Endothelial cell of umbilical vein (primary cell): ENCODE results near the gene PAOX. TPM values are rescaled to one million over a fixed set of nuclear protein-coding genes. Genes with fewer than 3 reads are reported as not detected.

Source experiments
- BruUV-seq: library from RNA; stranded (reverse); fragments of 400-500 nt; replicated peaks from 2 replicates; lab custom pipeline; 2021; lab: Mats Ljungman, UMichigan
- CTCF ChIA-PET: fragments of 300-600, 350-600 bp; sonication (Branson Sonifier 250); formaldehyde crosslinking; loops from one replicate; lab custom pipeline; 2021; ENCODE audit warnings: antibody characterized with exemption, inconsistent platforms; lab: Charles Lee
- POLR2A ChIA-PET: fragments of 300-600, 350-600 bp; sonication (Branson Sonifier 250); formaldehyde crosslinking; loops from one replicate; lab custom pipeline; 2021; ENCODE audit warnings: antibody characterized with exemption, inconsistent platforms; lab: Charles Lee
- DNase-seq: peaks from one replicate; pipeline ENCODE4 v3.0.0-alpha.2; 2011; ENCODE audit warnings: low read depth, low spot score
- FAIRE-seq: peaks from 2 replicates; lab custom pipeline; 2011; peaks lifted over from hg19 to GRCh38; lab: Jason Lieb, UNC
- H2AFZ ChIP-seq: 2 replicates; pipeline ENCODE4 v1.6.0; 2012; ENCODE audit warnings: low read depth, low read length, control low read depth, inconsistent platforms
- H3K27ac ChIP-seq: 2 replicates; pipeline ENCODE4 v1.5.1; 2011; ENCODE audit warnings: low read depth, mild to moderate bottlenecking, control low read depth, low read length, moderate library complexity; ENCODE audit not compliant: insufficient read depth
- H3K27me3 ChIP-seq, 2 experiments: 2 replicates each; pipeline versions ENCODE4 v1.6.0 to v1.6.1; 2011; ENCODE audit warnings: low read length in 2 of 2, mixed read lengths in 1 of 2; ENCODE audit not compliant: control insufficient read depth in 2 of 2, insufficient read depth in 2 of 2
- H3K36me3 ChIP-seq, 2 experiments: 2 replicates in 1 of 2; 3 replicates in 1 of 2; pipeline ENCODE4 v1.5.1; 2011; ENCODE audit warnings: low read length in 2 of 2, mild to moderate bottlenecking in 1 of 2, moderate library complexity in 1 of 2; ENCODE audit not compliant: control insufficient read depth in 2 of 2, insufficient read depth in 2 of 2; ENCODE audit errors: extremely low read depth in 1 of 2
- H3K4me1 ChIP-seq: 3 replicates; pipeline ENCODE4 v1.5.1; 2011; ENCODE audit warnings: mild to moderate bottlenecking, low read length; ENCODE audit not compliant: control insufficient read depth, insufficient read depth; ENCODE audit errors: extremely low read depth
- H3K4me2 ChIP-seq: 2 replicates; pipeline ENCODE4 v1.6.1; 2011; ENCODE audit warnings: low read length, control low read depth, mixed read lengths; ENCODE audit not compliant: insufficient read depth
- H3K4me3 ChIP-seq, 3 experiments: fragments of 200-600 bp in 1 of 3; sonication (generic), shearing (Covaris generic) in 1 of 3; replicated peaks in 1 of 3; 2 replicates each; pipeline ENCODE4 v1.5.1; 2011 to 2016; ENCODE audit warnings: control low read depth in 3 of 3, low read length in 3 of 3, mild to moderate bottlenecking in 2 of 3, inconsistent platforms in 1 of 3, low read depth in 1 of 3, moderate library complexity in 1 of 3; ENCODE audit not compliant: insufficient read depth in 1 of 3
- H3K79me2 ChIP-seq: 2 replicates; pipeline ENCODE4 v1.6.0; 2012; ENCODE audit warnings: low read length, inconsistent platforms; ENCODE audit not compliant: control insufficient read depth, insufficient read depth
- H3K9ac ChIP-seq: replicated peaks from 2 replicates; pipeline ENCODE3; 2011; ENCODE audit warnings: low read length, control low read depth; ENCODE audit not compliant: insufficient read depth; ENCODE audit errors: extremely low read depth
- H3K9me1 ChIP-seq: replicated peaks from 3 replicates; pipeline ENCODE4 v1.6.0; 2011; ENCODE audit warnings: mild to moderate bottlenecking, low read length; ENCODE audit not compliant: control insufficient read depth, insufficient read depth; ENCODE audit errors: extremely low read depth
- H3K9me3 ChIP-seq: replicated peaks from 2 replicates; pipeline ENCODE4 v1.5.1; 2012; ENCODE audit warnings: low read length, inconsistent platforms; ENCODE audit not compliant: control insufficient read depth, insufficient read depth
- H4K20me1 ChIP-seq: replicated peaks from 2 replicates; pipeline ENCODE3; 2011; ENCODE audit warnings: mild to moderate bottlenecking, low read length; ENCODE audit not compliant: control insufficient read depth, insufficient read depth; ENCODE audit errors: extremely low read depth
- EZH2 ChIP-seq: IDR thresholded peaks from 2 replicates; pipeline ENCODE4 v1.6.1; 2012; ENCODE audit warnings: borderline replicate concordance, low read depth, mild to moderate bottlenecking, moderate library complexity, low read length, inconsistent platforms; ENCODE audit not compliant: severe bottlenecking
- FOS ChIP-seq: IDR thresholded peaks from 2 replicates; pipeline ENCODE4 v1.6.1; 2011; ENCODE audit warnings: mild to moderate bottlenecking, low read length, moderate library complexity, borderline replicate concordance; ENCODE audit not compliant: insufficient read depth
- GATA2 ChIP-seq: IDR thresholded peaks from 2 replicates; pipeline ENCODE4 v1.7.0; 2011; ENCODE audit warnings: low read depth, mild to moderate bottlenecking, moderate library complexity, mixed read lengths, low read length; ENCODE audit not compliant: insufficient read length, insufficient read depth
- JUN ChIP-seq: IDR thresholded peaks from 2 replicates; pipeline ENCODE4 v1.6.1; 2011; ENCODE audit warnings: borderline replicate concordance, low read depth; ENCODE audit not compliant: insufficient read length, insufficient read depth
- MYC ChIP-seq: IDR thresholded peaks from one replicate; pipeline ENCODE4 v1.6.1; 2011; ENCODE audit warnings: mild to moderate bottlenecking, low read depth, low read length
- POLR2A ChIP-seq: IDR thresholded peaks from 2 replicates; pipeline ENCODE4 v1.6.1; 2012; ENCODE audit warnings: low read depth, mild to moderate bottlenecking, control low read depth, low read length
- POLR2AphosphoS5 ChIP-seq: IDR thresholded peaks from 2 replicates; pipeline ENCODE4 v1.6.1; 2012; ENCODE audit warnings: low read depth, mild to moderate bottlenecking, control low read depth, low read length, moderate library complexity; ENCODE audit not compliant: insufficient read depth
- dilution Hi-C: fragments of 300-500 bp; cut with MboI; formaldehyde crosslinking; loops from one replicate; pipeline ENCODE4 v1.15.0; 2019; ENCODE audit warnings: low sequenced_read_pairs; ENCODE audit not compliant: extremely low pct_ligation_motif_present
- intact Hi-C: fragments of 100-400 bp; cut with micrococcal nuclease; formaldehyde crosslinking; loops from one replicate; pipeline ENCODE4 v1.10.0; 2022
- polyA plus RNA-seq, 4 experiments: library from polyadenylated mRNA; depleted of rRNA in 3 of 4; stranded (reverse) in 3 of 4; unstranded in 1 of 4; fragments of >200 nt; gene quantifications; 2 replicates each; pipeline versions ENCODE4 v1.2.1 to v1.2.3, GENCODE V29; 2011 to 2012; ENCODE audit warnings: missing spikeins in 1 of 4
- total RNA-seq: library from RNA; stranded (reverse); gene quantifications from 2 replicates; pipeline ENCODE4 v1.2.3, GENCODE V29; 2021
- TF ChIP-seq, protein P1 (sequence below), 2 donors: IDR thresholded peaks; 1 replicate in 1 of 2; 2 replicates in 1 of 2; pipeline ENCODE4 v1.5.1; 2011; ENCODE audit warnings: low read length in 2 of 2, mild to moderate bottlenecking in 2 of 2, moderate library complexity in 2 of 2, control low read depth in 1 of 2, inconsistent platforms in 1 of 2, low read depth in 1 of 2; ENCODE audit not compliant: insufficient read depth in 1 of 2; ENCODE audit errors: extremely low read depth in 1 of 2
- TF ChIP-seq, protein P2 (sequence below): IDR thresholded peaks from 2 replicates; pipeline ENCODE4 v1.6.1; 2011; ENCODE audit not compliant: insufficient read depth, insufficient read length

The PAOX gene
- total and polyA plus RNA-seq, 2 donors (not counting 3 experiments of a cell fraction or from before 2014, with no cell fraction given), result 2.6 to 3.8 TPM

DNA sequence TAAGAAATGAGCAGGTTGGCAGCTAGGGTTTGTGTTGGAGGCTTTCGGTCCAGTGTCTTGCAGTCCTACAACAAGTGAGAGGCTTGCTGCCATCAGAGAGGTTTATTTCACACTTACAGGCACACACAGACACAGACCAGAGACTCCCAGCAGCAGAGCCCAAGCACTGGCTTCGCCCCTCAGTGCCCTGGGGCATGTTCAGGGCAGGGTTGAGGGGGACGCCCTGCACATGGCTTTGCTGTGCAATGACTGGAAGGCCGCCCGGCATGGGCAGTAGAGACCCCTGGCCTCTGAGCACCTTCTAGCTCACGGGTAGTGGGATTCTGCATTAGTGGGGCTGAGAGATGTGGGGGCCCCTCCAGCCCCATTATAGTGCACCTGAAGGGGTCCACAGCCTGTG, 41.5 kb downstream of the PAOX start:
- Histone ChIP-seq H3K27me3 (peaks cover 8 to 9% of the 10 kb centered on the region in 2 experiments), H3K4me3 (no peak overlapping the region), H3K36me3 (peaks cover 4 to 13% of the 10 kb centered on the region in 2 experiments), H3K27ac (no peak overlapping the region), H3K9me3 (no peaks in the 10 kb centered on the region), H2AFZ (no peak overlapping the region), H3K9ac (no peak overlapping the region), H3K9me1 (no peaks in the 10 kb centered on the region), H4K20me1 (no peaks in the 10 kb centered on the region), H3K79me2 (no peaks in the 10 kb centered on the region), H3K4me1 (no peaks in the 10 kb centered on the region), H3K4me2 (no peak overlapping the region)
- TF ChIP-seq POLR2A (no peak), POLR2AphosphoS5 (no peak), EZH2 (no peak), MYC (no peak), JUN (no peak), GATA2 (no peak), FOS (no peak)
- TF ChIP-seq, protein P1, sequence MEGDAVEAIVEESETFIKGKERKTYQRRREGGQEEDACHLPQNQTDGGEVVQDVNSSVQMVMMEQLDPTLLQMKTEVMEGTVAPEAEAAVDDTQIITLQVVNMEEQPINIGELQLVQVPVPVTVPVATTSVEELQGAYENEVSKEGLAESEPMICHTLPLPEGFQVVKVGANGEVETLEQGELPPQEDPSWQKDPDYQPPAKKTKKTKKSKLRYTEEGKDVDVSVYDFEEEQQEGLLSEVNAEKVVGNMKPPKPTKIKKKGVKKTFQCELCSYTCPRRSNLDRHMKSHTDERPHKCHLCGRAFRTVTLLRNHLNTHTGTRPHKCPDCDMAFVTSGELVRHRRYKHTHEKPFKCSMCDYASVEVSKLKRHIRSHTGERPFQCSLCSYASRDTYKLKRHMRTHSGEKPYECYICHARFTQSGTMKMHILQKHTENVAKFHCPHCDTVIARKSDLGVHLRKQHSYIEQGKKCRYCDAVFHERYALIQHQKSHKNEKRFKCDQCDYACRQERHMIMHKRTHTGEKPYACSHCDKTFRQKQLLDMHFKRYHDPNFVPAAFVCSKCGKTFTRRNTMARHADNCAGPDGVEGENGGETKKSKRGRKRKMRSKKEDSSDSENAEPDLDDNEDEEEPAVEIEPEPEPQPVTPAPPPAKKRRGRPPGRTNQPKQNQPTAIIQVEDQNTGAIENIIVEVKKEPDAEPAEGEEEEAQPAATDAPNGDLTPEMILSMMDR (IDR thresholded peaks at IDR 0.05; ENCODE audit: extremely low read depth in 1 of 2, insufficient read depth in 1 of 2, low read depth in 1 of 2, low read length in 2 of 2), result no peak
- TF ChIP-seq, protein P2, sequence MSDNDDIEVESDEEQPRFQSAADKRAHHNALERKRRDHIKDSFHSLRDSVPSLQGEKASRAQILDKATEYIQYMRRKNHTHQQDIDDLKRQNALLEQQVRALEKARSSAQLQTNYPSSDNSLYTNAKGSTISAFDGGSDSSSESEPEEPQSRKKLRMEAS, result no peak
- ChIA-PET CTCF (interaction anchor here (0.9 to 1.2 kb wide), 2 partner anchors 17 to 18 kb away, joined by 3 read pairs; no protein-coding TSS in a partner anchor), POLR2A (no interaction called here)
- dilution Hi-C loops, result no loop called here
- intact Hi-C loops, result no loop called here
- DNase-seq (no peak), FAIRE-seq (no peak)
- no TSS peak for BruUV-seq
